Activated CD4-positive, CD25-positive, alpha-beta regulatory T cell treated with anti-CD3 and anti-CD28 coated beads, Interleukin-2, amount 50 U/mL, for 24 hours (primary cell): Measurements from ENCODE around the gene SMIM8.
"Not testable (repeated sequence)": the region's sequence is repeated elsewhere in the genome, so short reads cannot be mapped to it uniquely, and the experiment has no call there.

Source experiments
- ATAC-seq, 2 donors: fragments of 150-1000 bp; cut with Tn5 transposase; one replicate each; pipeline ENCODE4 v1.10.0; 2021; ENCODE audit warnings: mild to moderate bottlenecking in 1 of 2, moderate library complexity in 1 of 2

Gene SMIM8

GRCh38 chr6:87322304-87323212 lies at the start of gene SMIM8:
SMIM8 (plus strand) TSS chr6:87322588; CDS start chr6:87337032, 14,444 bp downstream.
- ATAC-seq = peak; percentile 98 to 99

- no peak for ATAC-seq
These were observed 47.6 kb upstream of the SMIM8 start for GRCh38 chr6:87274660-87275274.

- ATAC-seq = no peak
These were observed 45.8 kb upstream of the SMIM8 start for GRCh38 chr6:87276624-87277023.

GRCh38 chr6:87277123-87277522 lies 45.3 kb upstream of the SMIM8 start:
- ATAC-seq = no peak

GRCh38 chr6:87279196-87279595 lies 43.2 kb upstream of the SMIM8 start:
- no peak for ATAC-seq

GRCh38 chr6:87281426-87281825 lies 41.0 kb upstream of the SMIM8 start:
- ATAC-seq = no peak

- ATAC-seq = no peak
These were observed 39.6 kb upstream of the SMIM8 start for GRCh38 chr6:87282743-87283142.

- no peak for ATAC-seq
These were observed 38.9 kb upstream of the SMIM8 start for GRCh38 chr6:87283461-87283860.

GRCh38 chr6:87287251-87287650 lies 35.1 kb upstream of the SMIM8 start:
- ATAC-seq = no peak

GRCh38 chr6:87289571-87289970 lies 32.8 kb upstream of the SMIM8 start:
- no peak for ATAC-seq

- ATAC-seq = no peak
These were observed 30.5 kb upstream of the SMIM8 start for GRCh38 chr6:87291883-87292282.

GRCh38 chr6:87293526-87293925 lies 28.9 kb upstream of the SMIM8 start:
- no peak for ATAC-seq

- no peak for ATAC-seq
These were observed 25.3 kb upstream of the SMIM8 start for GRCh38 chr6:87297119-87297518.

- ATAC-seq = not testable (repeated sequence)
These were observed 21.1 kb upstream of the SMIM8 start for GRCh38 chr6:87301277-87301676.

GRCh38 chr6:87308970-87309369 lies 13.4 kb upstream of the SMIM8 start:
- no peak for ATAC-seq

- ATAC-seq = no peak
These were observed 9.5 kb upstream of the SMIM8 start for GRCh38 chr6:87312860-87313259.

GRCh38 chr6:87315071-87315470 lies 7.3 kb upstream of the SMIM8 start:
- ATAC-seq = no peak

GRCh38 chr6:87319271-87319987 lies 3.0 kb upstream of the SMIM8 start:
- ATAC-seq = no peak

- ATAC-seq = not testable (repeated sequence)
These were observed 1.5 kb downstream of the SMIM8 start for GRCh38 chr6:87323880-87324279.

GRCh38 chr6:87330961-87331360 lies 8.6 kb downstream of the SMIM8 start:
- no peak for ATAC-seq

- no peak for ATAC-seq
These were observed 10.6 kb downstream of the SMIM8 start for GRCh38 chr6:87333033-87333432.

- no peak for ATAC-seq
These were observed 11.3 kb downstream of the SMIM8 start for GRCh38 chr6:87333591-87334181.

GRCh38 chr6:87334683-87335082 lies 12.3 kb downstream of the SMIM8 start:
- no peak for ATAC-seq
